Activated naive CD4-positive, alpha-beta T cell treated with anti-CD3 and anti-CD28 coated beads for 36 hours (primary cell): ENCODE data around the gene FADS1. TPM values are rescaled to one million over a fixed set of nuclear protein-coding genes. Genes with fewer than 3 reads are reported as not detected.

Experiments
- CTCF ChIA-PET: fragments of 350-600 bp; sonication (Branson Sonifier 250); formaldehyde crosslinking; loops from one replicate; lab custom pipeline; 2021; ENCODE audit warnings: antibody characterized with exemption; lab: Charles Lee
- DNase-seq: peaks from one replicate; pipeline ENCODE4 v3.0.0-alpha.2; 2020
- H3K27ac Mint-ChIP-seq: one replicate; pipeline ENCODE4 v1.8.0; 2021; ENCODE audit warnings: mild to moderate bottlenecking, mixed read lengths
- H3K27me3 Mint-ChIP-seq: one replicate; pipeline ENCODE4 v1.8.0; 2021; ENCODE audit warnings: low read depth, mixed read lengths
- H3K36me3 Mint-ChIP-seq: one replicate; pipeline ENCODE4 v1.8.0; 2021; ENCODE audit warnings: low read depth, mixed read lengths
- H3K4me1 Mint-ChIP-seq: one replicate; pipeline ENCODE4 v1.8.0; 2021; ENCODE audit warnings: low read depth, mixed read lengths
- H3K4me3 Mint-ChIP-seq: one replicate; pipeline ENCODE4 v1.8.0; 2021; ENCODE audit warnings: mild to moderate bottlenecking, moderate library complexity, mixed read lengths
- H3K9me3 Mint-ChIP-seq: one replicate; pipeline ENCODE4 v1.8.0; 2021; ENCODE audit warnings: mixed read lengths
- intact Hi-C: fragments of 100-400 bp; cut with micrococcal nuclease; formaldehyde crosslinking; loops from one replicate; pipeline ENCODE4 v1.15.1; 2023
- total RNA-seq, 2 experiments: library from RNA; stranded (reverse); gene quantifications; one replicate each; pipeline ENCODE4 v1.2.3, GENCODE V29; 2021

Gene FADS1
- total RNA-seq, 2 experiments from 2014 or later, result 12.1 to 12.8 TPM

- Mint-ChIP-seq H3K9me3 (no peaks in the 10 kb centered on the region), H3K36me3 (no peaks in the 10 kb centered on the region), H3K27ac (no peak overlapping the region), H3K4me3 (no peak overlapping the region), H3K4me1 (no peaks in the 10 kb centered on the region), H3K27me3 (no peaks in the 10 kb centered on the region)
- intact Hi-C loops, result no loop called here
- CTCF ChIA-PET, result interaction anchor here (1.6 kb wide), 1 partner anchor 16 kb away, joined by 5 read pairs; no protein-coding TSS in a partner anchor
- DNase-seq, result no peak
These were observed 51.1 kb downstream of the FADS1 start for GRCh38 chr11:61765550-61766253.

GRCh38 chr11:61764606-61765260 lies 52.1 kb downstream of the FADS1 start:
- Mint-ChIP-seq H3K27ac (no peak overlapping the region), H3K4me1 (no peaks in the 10 kb centered on the region), H3K36me3 (no peaks in the 10 kb centered on the region), H3K4me3 (no peak overlapping the region), H3K9me3 (no peaks in the 10 kb centered on the region), H3K27me3 (no peaks in the 10 kb centered on the region)
- intact Hi-C loops, result no loop called here
- CTCF ChIA-PET, result interaction anchor here (1.5 to 1.6 kb wide), 2 partner anchors 15 to 344 kb away, joined by 3 to 5 read pairs; no protein-coding TSS in a partner anchor
- no peak for DNase-seq

GRCh38 chr11:61763930-61764605 lies 52.7 kb downstream of the FADS1 start:
- H3K27me3 Mint-ChIP-seq, result no peaks in the 10 kb centered on the region
- no peaks in the 10 kb centered on the region for H3K4me1 Mint-ChIP-seq
- no peaks in the 10 kb centered on the region for H3K9me3 Mint-ChIP-seq
- no peak overlapping the region for H3K4me3 Mint-ChIP-seq
- intact Hi-C loops, result no loop called here
- no peak overlapping the region for H3K27ac Mint-ChIP-seq
- CTCF ChIA-PET, result interaction anchor here (1.5 to 1.6 kb wide), 2 partner anchors 15 to 344 kb away, joined by 3 to 5 read pairs; no protein-coding TSS in a partner anchor
- DNase-seq, result no peak
- H3K36me3 Mint-ChIP-seq, result no peaks in the 10 kb centered on the region

GRCh38 chr11:61762798-61763197 lies 54.0 kb downstream of the FADS1 start:
- no peaks in the 10 kb centered on the region for H3K9me3 Mint-ChIP-seq
- CTCF ChIA-PET, result no interaction called here
- H3K4me3 Mint-ChIP-seq, result no peak overlapping the region
- no peaks in the 10 kb centered on the region for H3K4me1 Mint-ChIP-seq
- intact Hi-C loops, result no loop called here
- no peak overlapping the region for H3K27ac Mint-ChIP-seq
- no peaks in the 10 kb centered on the region for H3K36me3 Mint-ChIP-seq
- no peaks in the 10 kb centered on the region for H3K27me3 Mint-ChIP-seq
- DNase-seq, result no peak

- H3K36me3 Mint-ChIP-seq, result no peaks in the 10 kb centered on the region
- no peak for DNase-seq
- H3K27me3 Mint-ChIP-seq, result no peaks in the 10 kb centered on the region
- no peak overlapping the region for H3K27ac Mint-ChIP-seq
- CTCF ChIA-PET, result no interaction called here
- intact Hi-C loops, result no loop called here
- no peaks in the 10 kb centered on the region for H3K9me3 Mint-ChIP-seq
- H3K4me1 Mint-ChIP-seq, result no peaks in the 10 kb centered on the region
- no peak overlapping the region for H3K4me3 Mint-ChIP-seq
These were observed 54.6 kb downstream of the FADS1 start for GRCh38 chr11:61762223-61762615.

- no peak for DNase-seq
- Mint-ChIP-seq H3K27me3 (no peaks in the 10 kb centered on the region), H3K4me1 (no peaks in the 10 kb centered on the region), H3K4me3 (no peak overlapping the region), H3K27ac (no peak overlapping the region), H3K9me3 (no peaks in the 10 kb centered on the region), H3K36me3 (no peaks in the 10 kb centered on the region)
- CTCF ChIA-PET, result no interaction called here
- intact Hi-C loops, result no loop called here
These were observed 55.2 kb downstream of the FADS1 start for GRCh38 chr11:61761440-61762222.

- intact Hi-C loops, result no loop called here
- no peak overlapping the region for H3K4me3 Mint-ChIP-seq
- H3K9me3 Mint-ChIP-seq, result no peaks in the 10 kb centered on the region
- H3K36me3 Mint-ChIP-seq, result no peaks in the 10 kb centered on the region
- DNase-seq, result no peak
- peaks cover 6% of the 10 kb centered on the region for H3K4me1 Mint-ChIP-seq
- no peaks in the 10 kb centered on the region for H3K27me3 Mint-ChIP-seq
- H3K27ac Mint-ChIP-seq, result no peak overlapping the region
- CTCF ChIA-PET, result no interaction called here
These were observed 55.9 kb downstream of the FADS1 start for GRCh38 chr11:61760946-61761345.

GRCh38 chr11:61757213-61757862 lies 59.5 kb downstream of the FADS1 start:
- Mint-ChIP-seq H3K4me1 (peaks cover 9% of the 10 kb centered on the region), H3K27ac (no peak overlapping the region), H3K36me3 (no peaks in the 10 kb centered on the region), H3K4me3 (no peak overlapping the region), H3K27me3 (peaks cover 8% of the 10 kb centered on the region), H3K9me3 (no peaks in the 10 kb centered on the region)
- no peak for DNase-seq
- CTCF ChIA-PET, result interaction anchor here (1.0 kb wide), 1 partner anchor 10 kb away, joined by 3 read pairs; no protein-coding TSS in a partner anchor
- intact Hi-C loops, result no loop called here

- intact Hi-C loops, result no loop called here
- no peak overlapping the region for H3K27ac Mint-ChIP-seq
- peaks cover 13% of the 10 kb centered on the region for H3K4me1 Mint-ChIP-seq
- no peak overlapping the region for H3K4me3 Mint-ChIP-seq
- H3K27me3 Mint-ChIP-seq, result peaks cover 12% of the 10 kb centered on the region
- peak; percentile 57 for DNase-seq
- no peaks in the 10 kb centered on the region for H3K9me3 Mint-ChIP-seq
- CTCF ChIA-PET, result no interaction called here
- H3K36me3 Mint-ChIP-seq, result no peaks in the 10 kb centered on the region
These were observed 60.2 kb downstream of the FADS1 start for GRCh38 chr11:61756452-61757212.

GRCh38 chr11:61756147-61756451 lies 60.7 kb downstream of the FADS1 start:
- H3K27ac Mint-ChIP-seq, result no peak overlapping the region
- no peaks in the 10 kb centered on the region for H3K36me3 Mint-ChIP-seq
- intact Hi-C loops, result no loop called here
- no peaks in the 10 kb centered on the region for H3K9me3 Mint-ChIP-seq
- CTCF ChIA-PET, result no interaction called here
- peaks cover 13% of the 10 kb centered on the region for H3K4me1 Mint-ChIP-seq
- H3K4me3 Mint-ChIP-seq, result no peak overlapping the region
- no peak for DNase-seq
- peaks cover 14% of the 10 kb centered on the region for H3K27me3 Mint-ChIP-seq
